ENCODE data around the gene PPP2R5E.

PPP2R5E gene

GRCh38 chr14:63517354-63517753 is 25.8 kb downstream of the PPP2R5E start:
- no peak for DNase-seq

- no peak for DNase-seq
These were observed 27.9 kb downstream of the PPP2R5E start for GRCh38 chr14:63515240-63515639.

- no peak for DNase-seq
These were observed 29.4 kb downstream of the PPP2R5E start for GRCh38 chr14:63513756-63514155.

- DNase-seq: no peak
These were observed 30.3 kb downstream of the PPP2R5E start for GRCh38 chr14:63512861-63513260.

- no peak for DNase-seq
These were observed 32.6 kb downstream of the PPP2R5E start for GRCh38 chr14:63510538-63510937.

GRCh38 chr14:63508033-63508432 is 35.1 kb downstream of the PPP2R5E start:
- no peak for DNase-seq

GRCh38 chr14:63504648-63505047 is 38.5 kb downstream of the PPP2R5E start:
- DNase-seq: no peak

- DNase-seq: no peak
These were observed 41.7 kb downstream of the PPP2R5E start for GRCh38 chr14:63501429-63501828.

- no peak for DNase-seq
These were observed 43.4 kb downstream of the PPP2R5E start for GRCh38 chr14:63499701-63500250.

- no peak for DNase-seq
These were observed 46.3 kb downstream of the PPP2R5E start for GRCh38 chr14:63496837-63497400.

- no peak for DNase-seq
These were observed 49.9 kb downstream of the PPP2R5E start for GRCh38 chr14:63493246-63493645.

- no peak for DNase-seq
These were observed 50.8 kb downstream of the PPP2R5E start for GRCh38 chr14:63492391-63492790.

GRCh38 chr14:63487724-63488123 is 55.5 kb downstream of the PPP2R5E start:
- no peak for DNase-seq

GRCh38 chr14:63486738-63487137 is 56.4 kb downstream of the PPP2R5E start:
- DNase-seq: no peak

GRCh38 chr14:63483315-63483714 is 59.9 kb downstream of the PPP2R5E start:
- DNase-seq: no peak

GRCh38 chr14:63480599-63480998 is 62.6 kb downstream of the PPP2R5E start:
- DNase-seq: no peak

GRCh38 chr14:63478437-63478852 is 64.7 kb downstream of the PPP2R5E start:
- no peak for DNase-seq

- no peak for DNase-seq
These were observed 65.2 kb downstream of the PPP2R5E start for GRCh38 chr14:63478010-63478409.

- DNase-seq: no peak
These were observed 65.6 kb downstream of the PPP2R5E start for GRCh38 chr14:63477556-63477955.

- DNase-seq: no peak
These were observed 67.4 kb downstream of the PPP2R5E start for GRCh38 chr14:63475761-63476160.

- no peak for DNase-seq
These were observed 68.3 kb downstream of the PPP2R5E start for GRCh38 chr14:63474844-63475243.

GRCh38 chr14:63474111-63474510 is 69.1 kb downstream of the PPP2R5E start:
- no peak for DNase-seq

- no peak for DNase-seq
These were observed 70.0 kb downstream of the PPP2R5E start for GRCh38 chr14:63472986-63473788.

Data from SHP77 (cell line).